ENCODE data around the gene ZNF646. TPM values are rescaled to one million over a fixed set of nuclear protein-coding genes. Genes with fewer than 3 reads are reported as not detected.
A peak's percentile ranks its signal among the peaks of the same experiment; 100 is the strongest.

Gene ZNF646
- total RNA-seq, 1 donor from 2014 or later: 10.6 TPM

DNA sequence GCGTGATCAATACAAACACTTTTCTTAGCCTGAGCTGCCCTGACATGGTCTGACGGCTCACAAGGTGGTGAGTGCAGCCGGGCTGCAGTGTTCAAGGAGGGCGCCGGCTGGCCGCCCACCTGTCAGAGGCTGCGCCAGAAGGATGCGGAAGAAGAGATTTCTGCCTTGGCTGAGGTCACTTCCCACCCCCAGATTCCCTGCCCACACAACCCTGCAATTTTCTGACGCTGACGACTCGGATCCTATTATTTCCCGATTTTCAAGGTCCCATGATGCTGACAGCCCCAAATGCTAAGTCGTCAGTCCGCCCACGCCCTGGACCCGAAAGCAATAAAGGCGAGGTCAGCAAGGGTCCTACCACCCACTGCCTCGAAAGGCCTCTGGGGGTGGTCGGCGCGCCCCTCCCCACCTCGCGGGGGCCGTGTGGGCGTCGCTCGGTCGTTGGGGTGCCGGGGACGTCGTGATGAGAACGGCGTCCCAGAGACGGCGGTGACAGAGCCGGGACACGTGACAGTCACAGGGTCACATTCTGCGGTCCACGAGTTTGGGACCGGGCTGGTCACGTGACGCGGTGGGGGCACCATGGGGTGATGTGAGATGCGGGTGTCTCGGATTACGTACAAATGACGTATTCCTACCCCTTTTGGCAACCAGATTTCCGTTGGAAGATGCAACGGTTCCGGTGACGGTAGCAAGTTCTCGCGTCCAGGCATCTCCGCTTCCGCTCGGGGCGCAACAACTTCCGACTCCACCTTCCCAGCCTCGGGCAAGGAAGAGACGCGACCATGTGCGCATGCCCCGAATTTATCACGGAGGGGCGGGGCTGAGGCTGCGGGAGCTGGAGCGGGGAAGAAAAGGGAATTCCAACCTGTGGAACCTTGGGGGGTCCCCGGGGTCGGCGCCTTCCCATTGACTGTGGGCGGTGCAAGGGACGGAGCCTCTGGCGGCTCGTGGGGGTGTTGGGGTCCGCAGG lies 41.2 kb upstream of the ZNF646 start, which contains the start of gene STX4:
Gene STX4, plus strand, starts transcription at position 823 of the 973 bp plus-strand sequence. CDS start 248 bp downstream, outside the sequence.
- no peaks in the 10 kb centered on the region for H3K9me3 ChIP-seq
- H3K27me3 ChIP-seq: no peaks in the 10 kb centered on the region
- peaks cover 0 to 17% of the 10 kb centered on the region in 2 donors for H3K36me3 ChIP-seq
- peaks cover 21% of the 10 kb centered on the region for H3K4me1 ChIP-seq
- TF ChIP-seq, protein P1, sequence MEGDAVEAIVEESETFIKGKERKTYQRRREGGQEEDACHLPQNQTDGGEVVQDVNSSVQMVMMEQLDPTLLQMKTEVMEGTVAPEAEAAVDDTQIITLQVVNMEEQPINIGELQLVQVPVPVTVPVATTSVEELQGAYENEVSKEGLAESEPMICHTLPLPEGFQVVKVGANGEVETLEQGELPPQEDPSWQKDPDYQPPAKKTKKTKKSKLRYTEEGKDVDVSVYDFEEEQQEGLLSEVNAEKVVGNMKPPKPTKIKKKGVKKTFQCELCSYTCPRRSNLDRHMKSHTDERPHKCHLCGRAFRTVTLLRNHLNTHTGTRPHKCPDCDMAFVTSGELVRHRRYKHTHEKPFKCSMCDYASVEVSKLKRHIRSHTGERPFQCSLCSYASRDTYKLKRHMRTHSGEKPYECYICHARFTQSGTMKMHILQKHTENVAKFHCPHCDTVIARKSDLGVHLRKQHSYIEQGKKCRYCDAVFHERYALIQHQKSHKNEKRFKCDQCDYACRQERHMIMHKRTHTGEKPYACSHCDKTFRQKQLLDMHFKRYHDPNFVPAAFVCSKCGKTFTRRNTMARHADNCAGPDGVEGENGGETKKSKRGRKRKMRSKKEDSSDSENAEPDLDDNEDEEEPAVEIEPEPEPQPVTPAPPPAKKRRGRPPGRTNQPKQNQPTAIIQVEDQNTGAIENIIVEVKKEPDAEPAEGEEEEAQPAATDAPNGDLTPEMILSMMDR (IDR thresholded peaks at IDR 0.05): peak in 1 of 3 experiments; percentile 5
- TF ChIP-seq POLR2AphosphoS5 (IDR thresholded peaks at IDR 0.05; ENCODE audit: insufficient read depth in 1 of 2, low read depth in 1 of 2): peak; percentile 96 to 97
- peak in 1 of 2 donors; percentile 51 for TF ChIP-seq POLR2A (IDR thresholded peaks at IDR 0.05)
- intact Hi-C loops (cut with DNase I): loop anchor here (2.0 to 5.0 kb wide), 3 partner anchors 36 to 109 kb away; no protein-coding TSS in a partner anchor
- peak within 1 kb of the TSS; percentile 65 to 94 for H3K4me3 ChIP-seq
- peak; percentile 99 for DNase-seq (ENCODE audit: extremely low spot score in 2 of 2)
- peak within 1 kb of the TSS; percentile 99 for H3K27ac ChIP-seq

DNA sequence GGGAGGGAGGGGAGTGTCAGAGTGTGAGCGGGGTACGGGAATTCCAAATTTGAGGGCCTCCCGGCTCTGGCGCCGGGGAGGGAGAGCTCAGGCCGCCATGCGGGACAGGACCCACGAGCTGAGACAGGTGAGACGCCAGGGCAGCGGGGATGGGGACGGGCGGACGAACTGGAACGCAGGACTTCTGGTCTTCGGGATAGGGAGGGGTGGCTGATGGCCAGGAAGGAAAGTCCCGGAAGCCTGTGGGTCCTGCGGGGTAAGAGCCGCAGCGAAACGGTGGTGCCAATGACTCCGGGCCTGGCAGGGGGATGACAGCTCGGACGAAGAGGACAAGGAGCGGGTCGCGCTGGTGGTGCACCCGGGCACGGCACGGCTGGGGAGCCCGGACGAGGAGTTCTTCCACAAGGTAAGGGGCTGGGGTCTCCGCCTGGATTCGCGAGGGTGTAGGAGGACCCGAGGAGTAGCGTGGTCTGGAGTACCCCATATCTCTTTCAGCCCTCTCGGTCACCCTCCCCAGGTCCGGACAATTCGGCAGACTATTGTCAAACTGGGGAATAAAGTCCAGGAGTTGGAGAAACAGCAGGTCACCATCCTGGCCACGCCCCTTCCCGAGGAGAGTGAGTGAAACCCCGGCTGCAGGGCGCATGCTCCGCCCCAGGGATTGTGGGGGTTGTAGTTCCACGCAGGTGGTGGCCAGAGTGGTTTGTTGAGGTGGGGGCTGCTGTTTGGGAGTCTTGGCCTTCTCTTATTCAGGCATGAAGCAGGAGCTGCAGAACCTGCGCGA lies 40.3 kb upstream of the ZNF646 start:
- Histone ChIP-seq H3K9me3 (no peaks in the 10 kb centered on the region), H3K4me1 (peaks cover 21% of the 10 kb centered on the region), H3K27me3 (no peaks in the 10 kb centered on the region), H3K27ac (peak overlapping the region; percentile 99), H3K4me3 (peak overlapping the region; percentile 65 to 94), H3K36me3 (peaks cover 0 to 26% of the 10 kb centered on the region in 2 donors)
- TF ChIP-seq POLR2A (IDR thresholded peaks at IDR 0.05) (peak in 1 of 2 donors; percentile 19), POLR2AphosphoS5 (IDR thresholded peaks at IDR 0.05; ENCODE audit: insufficient read depth in 1 of 2, low read depth in 1 of 2) (peak; percentile 77 to 85)
- TF ChIP-seq, protein P1 (IDR thresholded peaks at IDR 0.05): no peak
- intact Hi-C loops (cut with DNase I): loop anchor here (2.0 to 5.0 kb wide), 3 partner anchors 37 to 108 kb away; no protein-coding TSS in a partner anchor
- DNase-seq (ENCODE audit: extremely low spot score in 2 of 2): peak in 1 of 2 donors; percentile 95

DNA sequence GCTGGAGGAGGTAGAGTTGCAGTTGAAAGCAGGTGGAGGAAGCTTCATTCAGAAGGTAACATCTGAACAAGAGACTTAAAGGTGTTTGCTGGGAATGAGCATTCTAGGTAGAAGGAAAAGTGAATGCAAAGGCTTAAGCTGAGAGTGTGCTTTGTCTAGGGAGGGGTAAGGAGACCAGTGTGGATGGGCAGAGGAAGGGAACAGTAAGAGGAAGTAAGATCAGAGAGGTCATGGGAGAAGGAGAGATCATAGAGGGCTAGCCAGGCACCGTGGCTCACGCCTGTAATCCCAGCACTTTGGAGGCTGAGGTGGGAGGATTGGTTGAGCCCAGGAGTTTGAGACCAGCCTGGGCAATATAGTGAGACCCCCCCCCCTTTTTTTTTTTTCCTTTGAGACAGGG lies 37.5 kb upstream of the ZNF646 start:
- intact Hi-C loops (cut with DNase I): no loop called here
- DNase-seq (ENCODE audit: extremely low spot score in 2 of 2): no peak
- Histone ChIP-seq H3K36me3 (peaks cover 0 to 40% of the 10 kb centered on the region in 2 donors), H3K27me3 (no peaks in the 10 kb centered on the region), H3K9me3 (no peaks in the 10 kb centered on the region), H3K4me1 (peaks cover 21% of the 10 kb centered on the region), H3K27ac (no peak overlapping the region), H3K4me3 (no peak overlapping the region)
- TF ChIP-seq POLR2A (IDR thresholded peaks at IDR 0.05) (no peak), POLR2AphosphoS5 (IDR thresholded peaks at IDR 0.05; ENCODE audit: insufficient read depth in 1 of 2, low read depth in 1 of 2) (no peak)
- TF ChIP-seq, protein P1 (IDR thresholded peaks at IDR 0.05): no peak

DNA sequence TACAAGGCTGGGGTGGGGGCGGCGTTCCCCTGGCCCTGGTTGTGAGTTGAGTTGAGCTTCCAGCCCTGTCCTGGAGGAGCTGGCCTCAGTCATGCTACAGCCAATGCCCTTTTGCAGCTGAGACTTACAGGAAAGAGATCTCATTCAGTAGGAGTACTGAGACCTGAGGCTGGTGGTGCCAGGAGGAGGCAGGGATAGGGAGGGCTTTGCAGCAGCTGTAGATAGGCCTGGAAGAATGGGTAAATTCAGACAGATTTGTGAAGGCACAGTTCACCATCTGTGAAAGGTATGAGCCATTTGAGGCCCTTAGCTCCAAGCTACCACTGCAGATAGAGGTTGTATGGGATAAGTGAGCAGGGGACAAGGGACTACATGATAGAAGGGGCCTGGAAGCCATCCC lies 35.2 kb upstream of the ZNF646 start:
- Histone ChIP-seq H3K4me1 (peaks cover 15% of the 10 kb centered on the region), H3K27me3 (no peaks in the 10 kb centered on the region), H3K27ac (no peak overlapping the region), H3K4me3 (no peak overlapping the region), H3K36me3 (peaks cover 0 to 40% of the 10 kb centered on the region in 2 donors), H3K9me3 (no peaks in the 10 kb centered on the region)
- no peak for DNase-seq (ENCODE audit: extremely low spot score in 2 of 2)
- intact Hi-C loops (cut with DNase I): no loop called here
- no peak for TF ChIP-seq POLR2A (IDR thresholded peaks at IDR 0.05)
- no peak for TF ChIP-seq POLR2AphosphoS5 (IDR thresholded peaks at IDR 0.05; ENCODE audit: insufficient read depth in 1 of 2, low read depth in 1 of 2)
- TF ChIP-seq, protein P1 (IDR thresholded peaks at IDR 0.05): no peak

Data from vagina (tissue), 2 donors.